GM18858 (cell line): ENCODE data around the gene KCNT1.

Source experiments
- ATAC-seq: cut with Tn5 transposase; IDR thresholded peaks from one replicate; pipeline ENCODE4 v1.9.1; 2021; ENCODE audit not compliant: unreplicated experiment

KCNT1 gene

DNA sequence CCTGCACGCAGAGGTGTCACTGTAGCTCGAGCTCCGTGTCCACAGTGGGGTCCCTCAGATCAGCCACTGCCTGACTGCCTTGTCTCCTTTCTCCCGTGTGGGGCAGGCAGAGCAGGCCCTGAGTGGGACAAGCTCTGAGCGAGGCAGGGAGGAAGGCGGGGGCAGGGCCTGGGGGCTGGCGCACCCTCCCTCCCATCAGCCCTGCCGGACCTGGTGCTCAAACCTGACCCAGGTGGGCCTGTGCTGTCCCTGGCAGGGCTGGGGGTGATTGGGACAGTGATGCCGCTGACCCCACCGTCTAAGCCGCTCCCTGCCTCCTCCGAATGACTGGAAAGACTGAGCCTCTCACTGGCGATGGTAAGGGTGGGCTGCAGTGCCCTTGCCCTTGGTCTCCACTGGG is 60.9 kb downstream of the KCNT1 start:
- ATAC-seq, result no peak

DNA sequence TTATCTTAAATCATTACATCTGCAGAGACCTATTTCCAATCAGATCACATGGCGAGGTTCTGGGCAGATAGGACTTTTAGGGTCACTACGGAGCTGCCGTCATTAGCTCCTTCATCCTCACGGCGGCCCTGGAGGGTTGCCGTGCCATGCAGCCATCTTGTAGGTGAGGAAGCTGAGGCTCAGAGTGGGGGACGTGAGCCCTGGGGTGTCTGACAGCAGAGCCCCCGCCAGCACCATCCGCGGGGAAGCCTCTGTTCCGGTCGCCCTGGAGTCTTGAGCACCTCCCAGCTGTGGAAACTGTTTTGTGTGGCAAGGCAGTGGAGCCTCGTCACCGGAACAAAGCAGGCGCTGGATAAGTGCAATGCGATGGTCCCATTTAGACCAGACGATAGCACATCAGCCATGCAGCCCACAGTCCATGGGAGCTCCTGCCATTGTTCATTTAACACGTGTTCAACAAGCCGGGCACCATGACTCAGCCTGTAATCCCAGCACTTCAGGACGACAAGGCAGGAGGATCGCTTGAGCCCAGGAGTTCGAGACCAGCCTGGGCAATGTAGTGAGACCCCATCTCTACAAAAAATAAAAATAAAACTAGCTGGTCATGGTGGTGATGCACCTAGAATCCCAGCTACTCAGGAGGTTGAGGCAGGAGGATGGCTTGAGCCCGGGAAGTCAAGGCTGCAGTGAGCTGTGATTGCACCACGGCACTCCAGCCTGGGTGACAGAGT is 61.9 kb downstream of the KCNT1 start:
- no peak for ATAC-seq

DNA sequence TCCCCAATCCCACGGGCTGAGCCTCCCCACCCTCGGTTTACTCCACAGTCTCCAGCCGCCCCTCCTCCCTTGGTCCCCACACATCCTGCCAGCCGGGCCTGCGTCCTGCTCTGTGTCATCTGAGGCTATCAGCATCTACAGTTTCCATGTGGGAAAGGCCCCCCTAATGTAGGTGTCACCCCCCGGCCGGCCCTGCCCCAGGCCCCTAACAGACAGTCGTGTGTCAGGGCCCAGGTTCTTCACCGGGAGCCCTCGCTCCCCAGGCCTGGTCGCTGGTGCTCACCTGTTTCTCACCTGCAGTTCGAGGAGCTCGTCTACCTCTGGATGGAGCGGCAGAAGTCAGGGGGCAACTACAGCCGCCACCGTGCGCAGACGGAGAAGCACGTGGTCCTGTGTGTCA is 62.7 kb downstream of the KCNT1 start:
- ATAC-seq, result no peak

DNA sequence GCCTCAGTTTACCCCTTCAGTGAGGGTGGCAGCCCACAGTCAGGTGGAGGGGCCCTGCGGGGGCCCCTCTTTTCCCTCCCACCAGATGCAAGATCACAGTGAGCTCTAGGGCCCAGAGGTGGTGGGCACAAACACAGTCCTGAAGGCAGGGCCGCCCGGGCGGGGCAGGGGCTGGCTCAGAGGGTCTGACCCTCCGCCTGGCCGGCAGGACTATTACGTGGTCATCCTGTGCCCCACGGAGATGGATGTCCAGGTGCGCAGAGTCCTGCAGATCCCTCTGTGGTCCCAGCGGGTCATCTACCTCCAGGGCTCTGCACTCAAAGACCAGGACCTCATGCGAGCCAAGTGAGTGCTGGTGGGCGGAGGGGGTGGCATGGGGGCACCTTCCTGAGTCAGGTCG is 63.4 kb downstream of the KCNT1 start:
- no peak for ATAC-seq

DNA sequence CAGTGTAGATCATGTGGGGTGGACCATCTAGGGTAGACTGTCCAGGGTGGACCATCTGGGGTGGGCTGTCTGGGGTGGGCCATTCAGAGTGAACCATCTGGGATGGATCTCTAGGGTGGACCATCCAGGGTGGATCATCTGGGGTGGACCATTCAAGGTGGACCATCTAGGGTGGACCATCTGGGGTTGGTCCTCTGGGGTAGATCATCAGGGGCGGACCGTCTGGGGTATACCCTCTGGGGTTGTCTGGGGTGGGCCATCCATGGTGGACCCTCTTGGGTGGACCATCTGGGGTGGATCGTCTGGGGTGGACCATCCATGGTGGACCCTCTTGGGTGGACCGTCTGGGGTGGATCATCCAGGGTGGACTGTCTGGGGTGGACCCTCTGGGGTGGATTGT is 64.3 kb downstream of the KCNT1 start:
- ATAC-seq, result no peak

DNA sequence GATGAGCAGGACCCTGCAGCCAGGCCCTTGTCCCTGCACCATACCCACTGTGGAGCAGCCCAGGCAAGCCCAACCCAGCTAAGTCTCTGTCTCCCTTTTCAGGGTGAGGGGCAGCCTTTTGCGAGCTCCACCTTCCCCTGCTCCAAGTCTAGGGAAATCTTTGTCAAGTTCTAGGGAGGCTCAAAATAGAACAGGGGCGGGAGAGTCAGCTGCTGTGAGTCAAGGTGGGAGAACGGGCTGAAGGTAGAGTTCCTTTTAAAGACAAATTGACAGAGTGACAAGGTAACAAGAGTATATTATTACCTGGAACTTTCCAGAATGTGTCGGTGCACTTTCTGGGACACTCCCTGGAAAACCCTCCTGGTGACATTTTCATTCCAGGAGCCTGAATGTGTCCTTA is 64.7 kb downstream of the KCNT1 start:
- no peak for ATAC-seq

DNA sequence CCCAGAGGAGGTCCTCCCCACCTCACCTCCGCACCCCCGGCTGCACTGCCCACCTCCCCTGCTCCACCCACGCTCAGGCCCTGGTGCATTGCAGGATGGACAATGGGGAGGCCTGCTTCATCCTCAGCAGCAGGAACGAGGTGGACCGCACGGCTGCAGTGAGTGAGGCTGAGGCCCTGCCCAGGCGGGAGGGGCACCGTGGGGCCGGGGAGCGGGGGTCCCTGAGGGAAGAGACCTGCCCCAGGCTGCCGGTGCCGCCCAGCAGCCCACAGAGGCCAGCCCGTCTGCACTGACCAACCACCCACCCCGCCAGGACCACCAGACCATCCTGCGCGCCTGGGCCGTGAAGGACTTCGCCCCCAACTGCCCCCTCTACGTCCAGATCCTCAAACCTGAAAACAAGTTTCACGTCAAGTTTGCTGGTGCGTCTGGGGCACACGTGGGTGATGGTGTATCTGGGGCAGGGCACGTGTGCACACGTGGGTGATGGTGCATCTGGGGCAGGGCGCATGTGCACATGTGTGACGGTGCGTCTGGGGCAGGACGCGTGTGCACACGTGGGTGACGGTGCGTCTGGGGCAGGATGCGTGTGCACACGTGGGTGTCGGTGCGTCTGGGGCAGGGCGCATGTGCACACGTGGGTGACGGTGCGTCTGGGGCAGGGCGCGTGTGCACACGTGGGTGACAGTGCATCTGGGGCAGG is 66.7 kb downstream of the KCNT1 start:
- ATAC-seq, result no peak

DNA sequence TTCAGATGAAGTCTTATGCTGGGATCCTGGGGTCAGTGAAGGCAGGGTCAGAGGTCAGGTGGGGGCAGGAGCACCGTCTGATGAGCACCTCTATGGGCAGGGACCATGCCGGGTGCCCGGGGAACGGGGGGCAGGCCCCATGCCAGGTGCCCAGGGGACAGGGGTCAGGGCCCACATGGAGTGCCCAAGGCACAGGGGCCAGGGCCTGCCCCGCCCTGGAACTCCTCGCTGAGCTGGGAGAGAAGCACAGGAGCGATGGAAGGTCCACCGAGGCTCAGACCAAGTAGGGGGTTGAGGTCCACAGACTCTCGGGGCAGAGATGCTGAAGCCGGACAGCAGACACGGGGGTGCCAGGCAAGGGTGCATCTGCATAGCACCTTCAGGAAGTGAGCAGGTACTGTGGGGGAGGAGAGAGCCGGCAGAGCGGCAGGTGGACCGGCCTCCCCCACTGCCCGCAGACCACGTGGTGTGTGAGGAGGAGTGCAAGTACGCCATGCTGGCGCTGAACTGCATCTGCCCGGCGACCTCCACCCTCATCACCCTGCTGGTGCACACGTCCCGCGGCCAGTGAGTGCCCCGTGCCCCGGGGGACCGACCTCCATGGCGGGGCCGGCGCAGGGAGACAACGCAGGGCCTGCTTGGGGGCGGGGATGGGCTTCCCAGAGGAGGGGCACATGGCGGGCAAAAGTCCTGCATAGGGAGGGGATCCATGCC is 67.7 kb downstream of the KCNT1 start:
- no peak for ATAC-seq

DNA sequence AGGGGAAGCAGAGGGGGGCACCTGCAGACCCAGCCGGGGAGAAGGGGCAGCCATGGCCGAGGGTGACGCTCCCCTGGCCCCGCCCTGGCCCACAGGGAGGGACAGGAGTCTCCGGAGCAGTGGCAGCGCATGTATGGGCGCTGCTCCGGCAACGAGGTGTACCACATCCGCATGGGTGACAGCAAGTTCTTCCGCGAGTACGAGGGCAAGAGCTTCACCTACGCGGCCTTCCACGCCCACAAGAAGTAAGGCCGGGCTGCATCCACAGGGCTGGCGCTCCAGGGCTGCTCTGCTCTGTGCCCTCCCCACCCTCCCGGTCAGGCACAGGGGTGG is 68.2 kb downstream of the KCNT1 start:
- ATAC-seq, result no peak

DNA sequence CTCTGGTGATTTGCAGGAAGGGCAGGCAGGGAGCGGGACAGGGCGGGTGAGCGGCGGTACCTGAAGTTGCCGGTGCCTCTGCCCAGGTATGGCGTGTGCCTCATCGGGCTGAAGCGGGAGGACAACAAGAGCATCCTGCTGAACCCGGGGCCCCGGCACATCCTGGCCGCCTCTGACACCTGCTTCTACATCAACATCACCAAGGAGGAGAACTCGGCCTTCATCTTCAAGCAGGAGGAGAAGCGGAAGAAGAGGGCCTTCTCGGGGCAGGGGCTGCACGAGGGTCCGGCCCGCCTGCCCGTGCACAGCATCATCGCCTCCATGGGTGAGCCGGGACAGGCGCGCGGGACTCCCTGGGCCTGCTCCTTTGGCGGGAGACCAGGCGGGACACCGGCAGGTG is 68.8 kb downstream of the KCNT1 start:
- no peak for ATAC-seq

DNA sequence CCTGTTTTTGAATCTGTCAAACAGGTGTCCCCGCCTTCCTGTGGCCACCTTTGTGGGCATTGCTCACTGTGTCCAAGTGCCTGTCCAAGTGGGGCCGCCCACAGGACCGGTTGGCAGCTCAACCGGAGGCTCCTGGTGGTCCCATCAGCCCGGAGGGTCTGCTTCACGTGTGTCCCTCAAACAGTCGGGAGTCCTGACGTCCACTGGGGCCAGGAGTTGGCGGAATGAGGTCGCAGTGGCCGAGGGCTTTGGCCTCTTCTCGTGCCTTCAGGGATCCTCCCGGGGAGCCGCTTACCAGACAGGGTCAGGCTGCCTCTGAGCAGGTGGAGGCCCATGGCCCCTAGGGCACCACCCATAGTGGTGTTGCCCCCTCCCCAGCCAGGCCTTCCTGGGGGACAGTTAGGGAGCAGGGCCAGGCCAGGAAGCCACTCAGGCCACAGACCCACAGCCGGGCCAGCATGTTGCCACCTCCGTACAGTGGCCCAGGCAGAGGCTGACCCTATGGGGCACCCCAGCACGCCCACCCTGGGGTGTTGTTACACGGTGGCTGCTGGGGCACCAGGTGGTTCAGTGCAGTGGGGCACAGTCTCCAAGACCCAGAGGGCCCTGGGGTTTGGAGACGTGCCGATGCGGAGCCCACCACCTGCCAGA is 69.5 kb downstream of the KCNT1 start:
- ATAC-seq, result no peak

DNA sequence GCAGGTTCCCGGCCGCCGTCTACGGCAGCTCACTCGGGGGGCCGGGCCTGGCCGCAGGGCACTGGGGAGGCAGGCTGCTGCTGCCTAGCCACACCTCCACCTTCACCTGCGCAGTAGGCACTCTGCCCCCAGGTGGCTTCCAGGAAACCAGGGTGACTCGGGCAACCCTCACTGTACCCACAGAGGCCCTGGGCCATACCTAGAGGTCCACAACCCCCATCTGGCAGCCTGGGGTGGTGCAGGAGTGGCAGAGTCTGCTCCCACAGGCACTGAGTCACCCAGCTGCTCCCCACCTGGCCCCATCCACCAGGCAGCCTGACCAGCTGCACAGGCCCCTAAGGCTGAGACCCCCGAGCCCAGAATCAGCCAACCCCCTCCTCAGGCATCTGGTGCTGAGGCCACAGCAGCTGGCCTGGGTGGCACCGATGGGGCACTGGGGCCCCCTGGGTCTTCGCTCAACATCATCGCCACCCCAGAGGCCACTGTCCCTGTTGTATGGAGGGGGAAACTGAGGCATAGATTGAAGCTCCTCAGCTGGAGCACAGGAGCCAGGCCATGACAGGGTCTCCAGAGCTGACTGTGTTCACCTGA is 70.2 kb downstream of the KCNT1 start:
- no peak for ATAC-seq

DNA sequence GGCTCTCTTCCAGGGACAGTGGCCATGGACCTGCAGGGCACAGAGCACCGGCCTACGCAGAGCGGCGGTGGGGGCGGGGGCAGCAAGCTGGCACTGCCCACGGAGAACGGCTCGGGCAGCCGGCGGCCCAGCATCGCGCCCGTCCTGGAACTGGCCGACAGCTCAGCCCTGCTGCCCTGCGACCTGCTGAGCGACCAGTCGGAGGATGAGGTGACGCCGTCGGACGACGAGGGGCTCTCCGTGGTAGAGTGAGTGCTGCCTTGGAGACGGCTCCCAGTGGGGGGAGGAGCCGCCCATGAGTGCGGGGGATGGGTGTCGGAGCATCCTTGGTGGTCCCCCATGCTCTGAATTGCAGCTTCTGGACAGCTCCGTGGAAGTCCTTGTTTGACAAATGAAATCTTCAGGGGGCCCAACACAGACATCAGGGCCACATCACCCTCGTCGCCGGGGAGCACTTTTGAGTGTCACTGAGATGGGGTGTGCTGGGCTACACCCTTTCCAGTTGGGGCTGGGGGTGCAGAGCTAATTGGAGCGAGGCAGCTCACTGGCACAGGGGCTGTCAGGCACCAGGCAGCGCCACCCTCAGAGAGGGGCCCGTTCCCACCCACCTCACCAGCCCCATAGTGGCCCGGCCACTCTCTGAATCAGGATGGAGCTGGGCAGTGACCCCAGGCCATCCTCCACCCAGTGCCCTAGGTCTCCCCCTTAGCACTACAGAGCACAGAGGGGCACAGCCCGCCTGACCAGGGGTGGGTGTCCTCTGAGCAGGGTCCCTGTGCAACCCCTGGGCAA is 70.9 kb downstream of the KCNT1 start:
- no peak for ATAC-seq

DNA sequence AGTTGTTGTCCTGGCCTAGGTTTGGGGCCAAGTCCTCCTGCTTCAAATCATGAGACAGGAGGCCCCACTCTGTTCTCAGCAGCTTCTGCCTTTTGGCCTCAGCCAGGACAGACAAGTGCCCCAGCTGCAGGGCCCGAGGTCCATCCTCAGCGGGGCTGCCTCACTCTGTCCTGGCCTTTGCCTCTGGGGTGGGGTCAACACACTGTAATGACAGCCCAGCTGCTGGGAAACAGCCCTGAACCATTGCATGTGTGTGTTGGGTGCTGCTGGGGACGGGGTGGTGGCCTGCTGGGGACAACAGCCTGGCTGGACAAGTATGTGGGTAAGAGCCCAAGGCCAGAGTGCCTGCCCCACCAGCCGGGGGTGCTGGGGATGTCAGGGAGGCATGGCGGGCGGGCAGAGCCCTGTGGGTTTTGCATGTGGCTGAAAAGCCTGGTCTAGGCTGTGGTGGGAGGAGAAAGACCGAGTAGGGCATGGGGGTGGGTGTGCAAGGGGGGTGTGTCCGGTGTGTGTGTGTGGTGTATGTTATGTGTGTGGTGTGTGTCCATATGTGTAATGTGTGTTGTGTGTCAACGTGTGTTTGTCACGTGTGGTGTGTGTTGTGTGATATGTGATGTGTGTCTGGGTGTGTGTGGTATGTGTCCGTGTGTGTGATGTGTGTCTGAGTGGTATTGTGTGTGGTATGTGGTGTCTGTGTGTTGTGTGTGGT is 71.7 kb downstream of the KCNT1 start:
- ATAC-seq, result no peak

DNA sequence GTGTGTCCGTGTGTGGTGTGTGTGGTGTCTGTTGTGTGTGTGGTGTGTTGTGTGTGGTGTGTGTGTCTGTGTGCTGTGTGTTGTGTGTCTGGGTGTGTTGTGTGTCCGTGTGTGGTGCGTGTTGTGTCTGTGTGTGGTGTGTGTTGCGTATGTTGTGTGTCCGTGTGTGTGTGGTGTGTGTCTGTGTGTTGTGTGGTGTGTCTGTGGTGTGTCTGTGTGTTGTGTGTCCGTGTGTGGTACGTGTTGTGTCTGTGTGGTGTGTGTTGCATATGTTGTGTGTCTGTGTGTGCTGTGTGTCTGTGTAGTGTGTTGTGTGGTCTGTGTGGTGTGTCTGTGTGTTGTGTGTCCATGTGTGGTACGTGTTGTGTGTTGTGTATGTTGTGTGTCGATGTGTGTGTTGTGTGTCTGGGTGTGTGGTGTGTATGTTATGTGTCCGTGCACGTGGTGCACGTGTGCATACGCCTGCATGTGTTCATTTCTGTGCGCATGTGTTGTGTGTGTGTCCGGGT is 72.3 kb downstream of the KCNT1 start:
- ATAC-seq, result no peak

DNA sequence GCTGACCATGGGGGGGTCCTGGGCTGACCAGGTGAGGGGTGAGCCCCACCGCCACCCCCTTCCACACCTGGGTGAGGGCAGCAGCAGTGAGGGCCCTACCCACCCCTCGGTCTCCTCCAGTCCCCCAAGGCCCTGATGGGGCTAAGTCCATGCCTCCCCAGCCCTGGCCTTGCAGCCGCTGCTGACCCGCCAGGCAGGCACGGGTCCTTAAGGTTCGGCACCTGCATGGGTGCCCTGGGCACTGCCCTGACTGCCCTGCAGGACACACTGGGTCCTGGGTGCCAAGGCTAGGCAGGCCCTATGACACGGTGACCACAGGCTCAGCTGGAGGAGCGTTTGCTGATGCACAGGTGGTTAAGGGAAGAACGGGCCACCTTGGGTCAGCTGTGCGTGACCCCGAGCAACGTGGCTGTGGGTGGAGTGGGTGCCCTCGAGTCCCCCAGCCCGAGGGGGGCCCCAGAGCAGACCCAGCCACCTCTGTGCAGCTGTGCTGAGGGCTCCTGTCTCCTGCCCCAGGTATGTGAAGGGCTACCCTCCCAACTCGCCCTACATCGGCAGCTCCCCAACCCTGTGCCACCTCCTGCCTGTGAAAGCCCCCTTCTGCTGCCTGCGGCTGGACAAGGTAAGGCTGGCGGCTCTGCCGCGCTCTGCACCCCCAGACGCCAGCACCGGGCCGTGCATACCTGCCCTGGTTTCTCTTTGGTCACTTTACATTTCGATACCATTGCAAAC is 73.0 kb downstream of the KCNT1 start:
- ATAC-seq, result no peak

DNA sequence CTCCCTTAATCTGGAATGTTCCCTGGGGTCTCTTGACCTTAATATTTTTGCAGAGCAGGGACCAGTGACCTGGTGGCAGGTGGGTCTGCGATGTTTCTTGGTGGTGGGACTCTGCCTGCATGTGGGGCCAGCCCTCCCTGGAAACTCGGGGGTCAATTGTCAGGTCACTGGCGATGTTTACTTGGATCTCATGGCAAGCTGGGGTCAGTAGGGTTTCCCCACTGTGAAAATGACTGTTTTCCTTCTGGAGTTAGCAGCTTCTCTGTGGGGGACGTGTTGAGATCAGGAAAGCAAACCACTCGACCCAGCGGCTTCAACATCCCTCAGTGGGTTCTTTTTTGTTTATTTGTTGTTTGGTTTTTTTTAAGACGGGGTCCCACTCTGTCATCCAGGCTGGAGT is 73.9 kb downstream of the KCNT1 start:
- no peak for ATAC-seq

DNA sequence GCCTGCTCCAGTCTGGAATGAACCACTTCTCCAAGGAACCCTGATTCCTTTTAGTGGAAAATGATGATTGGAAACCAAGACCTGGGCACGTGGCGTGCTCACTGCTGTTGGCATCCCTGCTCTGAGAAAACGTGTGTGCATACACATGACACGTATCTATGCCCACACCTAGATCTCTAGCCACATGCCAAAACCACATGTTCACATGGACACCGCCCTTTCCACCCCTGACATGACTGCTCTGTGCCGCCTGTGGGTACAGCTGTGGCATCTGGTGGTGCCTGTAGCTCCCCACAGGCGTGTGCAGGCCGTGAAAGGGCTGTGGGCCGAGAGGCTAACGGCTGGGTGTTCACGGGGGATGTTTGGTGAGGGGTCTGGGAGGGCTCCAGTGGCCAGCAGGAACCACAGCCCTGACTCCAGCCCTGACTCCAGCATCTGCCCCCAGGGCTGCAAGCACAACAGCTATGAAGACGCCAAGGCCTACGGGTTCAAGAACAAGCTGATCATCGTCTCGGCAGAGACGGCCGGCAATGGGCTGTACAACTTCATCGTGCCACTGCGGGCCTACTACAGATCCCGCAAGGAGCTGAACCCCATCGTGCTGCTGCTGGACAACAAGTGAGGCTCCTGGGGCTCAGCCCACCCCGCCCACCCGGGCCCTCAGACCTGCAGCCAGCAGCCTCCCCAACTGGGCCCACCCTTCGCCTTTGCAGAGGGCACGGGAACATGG is 75.1 kb downstream of the KCNT1 start:
- no peak for ATAC-seq
